Omental fat pad (tissue), 4 donors: Measurements from ENCODE around the gene ADAM22. TPM values are rescaled to one million over a fixed set of nuclear protein-coding genes. Genes with fewer than 3 reads are reported as not detected.

Experiments
- ATAC-seq: fragments of 150-250 bp; one replicate; pipeline ENCODE4 v1.9.1; 2016; ENCODE audit warnings: mild to moderate bottlenecking, moderate library complexity; ENCODE audit not compliant: low FRiP score
- DNase-seq: peaks from one replicate; pipeline ENCODE4 v3.0.0-alpha.2; 2019; ENCODE audit warnings: low spot score
- total RNA-seq, 4 donors: library from RNA; depleted of rRNA; stranded (reverse); fragments of >200 nt; gene quantifications; one replicate each; pipeline ENCODE4 v1.1.0, GENCODE V29; 2016
- TF ChIP-seq, protein P1 (sequence below), 3 donors: fragments of 450-650 bp; IDR thresholded peaks; one replicate each; pipeline ENCODE4 v1.5.1; 2016 to 2017; ENCODE audit warnings: antibody characterized with exemption in 3 of 3, mild to moderate bottlenecking in 3 of 3, moderate library complexity in 2 of 3

The ADAM22 gene
- total RNA-seq, 4 donors from 2014 or later: 0.82 to 7.3 (median 3.4) TPM

GRCh38 chr7:88013981-88014380 lies 79.9 kb downstream of the ADAM22 start:
- ATAC-seq: no peak
- DNase-seq: no peak
- TF ChIP-seq, protein P1, sequence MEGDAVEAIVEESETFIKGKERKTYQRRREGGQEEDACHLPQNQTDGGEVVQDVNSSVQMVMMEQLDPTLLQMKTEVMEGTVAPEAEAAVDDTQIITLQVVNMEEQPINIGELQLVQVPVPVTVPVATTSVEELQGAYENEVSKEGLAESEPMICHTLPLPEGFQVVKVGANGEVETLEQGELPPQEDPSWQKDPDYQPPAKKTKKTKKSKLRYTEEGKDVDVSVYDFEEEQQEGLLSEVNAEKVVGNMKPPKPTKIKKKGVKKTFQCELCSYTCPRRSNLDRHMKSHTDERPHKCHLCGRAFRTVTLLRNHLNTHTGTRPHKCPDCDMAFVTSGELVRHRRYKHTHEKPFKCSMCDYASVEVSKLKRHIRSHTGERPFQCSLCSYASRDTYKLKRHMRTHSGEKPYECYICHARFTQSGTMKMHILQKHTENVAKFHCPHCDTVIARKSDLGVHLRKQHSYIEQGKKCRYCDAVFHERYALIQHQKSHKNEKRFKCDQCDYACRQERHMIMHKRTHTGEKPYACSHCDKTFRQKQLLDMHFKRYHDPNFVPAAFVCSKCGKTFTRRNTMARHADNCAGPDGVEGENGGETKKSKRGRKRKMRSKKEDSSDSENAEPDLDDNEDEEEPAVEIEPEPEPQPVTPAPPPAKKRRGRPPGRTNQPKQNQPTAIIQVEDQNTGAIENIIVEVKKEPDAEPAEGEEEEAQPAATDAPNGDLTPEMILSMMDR (IDR thresholded peaks at IDR 0.05): no peak

DNA sequence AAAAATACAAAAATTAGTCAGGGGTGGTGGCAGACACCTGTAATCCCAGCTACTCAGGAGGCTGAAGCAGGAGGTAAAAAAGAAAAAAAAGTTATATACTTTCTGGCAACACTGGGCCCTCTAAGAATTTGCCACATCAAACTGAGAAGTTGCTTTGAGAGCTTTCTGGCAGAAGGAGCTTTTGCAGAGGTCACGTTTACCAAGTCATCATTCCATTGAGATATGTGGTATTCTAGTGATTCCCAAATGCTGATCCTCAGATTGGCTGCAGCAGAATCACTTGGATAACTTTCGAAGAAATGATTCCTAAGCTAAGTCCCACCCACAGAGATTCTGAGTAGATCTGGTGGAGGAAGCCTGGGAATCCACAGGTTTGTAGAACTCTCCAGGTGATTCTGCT lies 80.5 kb downstream of the ADAM22 start:
- TF ChIP-seq, protein P1 (IDR thresholded peaks at IDR 0.05): no peak
- DNase-seq (no peak), ATAC-seq (no peak)

DNA sequence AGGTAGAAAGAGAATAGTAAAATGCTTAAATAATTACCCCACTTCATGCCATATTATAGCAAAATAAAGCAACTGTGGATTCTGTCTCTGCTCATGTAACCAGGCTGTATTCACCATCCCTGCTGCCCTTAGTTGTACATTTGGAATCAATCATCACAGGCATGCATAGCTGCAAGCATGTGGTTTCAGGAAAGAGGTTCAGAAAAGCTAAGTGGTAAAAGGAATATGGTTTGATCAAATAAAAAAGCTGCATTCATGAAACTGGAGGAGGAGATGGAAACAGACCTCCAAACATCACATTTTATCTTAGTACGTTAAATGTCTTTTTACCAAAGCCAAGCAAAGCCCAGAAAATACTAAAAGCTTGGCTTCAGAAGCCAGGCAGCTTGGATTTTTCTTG lies 81.3 kb downstream of the ADAM22 start:
- DNase-seq (no peak), ATAC-seq (no peak)
- TF ChIP-seq, protein P1 (IDR thresholded peaks at IDR 0.05): no peak

DNA sequence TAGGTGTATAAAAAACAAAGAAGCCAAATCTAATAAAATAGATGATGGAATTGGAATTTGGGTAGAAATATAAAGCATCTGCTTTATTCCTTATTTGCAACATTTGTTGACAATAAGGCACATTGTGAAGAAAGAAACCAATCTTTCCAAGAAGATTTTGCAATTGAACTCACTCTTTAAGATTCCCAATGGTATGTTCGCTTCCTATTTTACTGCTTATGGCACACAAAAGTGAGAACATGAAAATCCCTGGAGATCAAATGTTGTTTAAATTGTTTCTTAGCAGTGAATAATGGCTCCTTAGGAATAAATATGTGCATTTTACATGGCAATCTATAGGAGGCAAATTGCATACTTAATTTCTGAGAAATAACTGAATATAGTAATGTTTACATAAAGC lies 84.5 kb downstream of the ADAM22 start:
- TF ChIP-seq, protein P1 (IDR thresholded peaks at IDR 0.05): no peak
- no peak for ATAC-seq
- DNase-seq: no peak

- no peak for ATAC-seq
- DNase-seq: no peak
- TF ChIP-seq, protein P1 (IDR thresholded peaks at IDR 0.05): no peak
Measured at GRCh38 chr7:88020953-88021665, 87.1 kb downstream of the ADAM22 start.

GRCh38 chr7:88027724-88028123 lies 93.7 kb downstream of the ADAM22 start:
- TF ChIP-seq, protein P1 (IDR thresholded peaks at IDR 0.05): no peak
- DNase-seq (no peak), ATAC-seq (no peak)

- DNase-seq (no peak), ATAC-seq (no peak)
- TF ChIP-seq, protein P1 (IDR thresholded peaks at IDR 0.05): no peak
Measured at GRCh38 chr7:88034083-88034695, 100.1 kb downstream of the ADAM22 start.
